Nucleus accumbens (tissue), 56 donors: Measurements from ENCODE around the gene TMEM51.

Source experiments
- DNase-seq, 56 donors: peaks; one replicate each; lab custom pipeline; 2025; lab: John Stamatoyannopoulos, UW

TMEM51 gene

GRCh38 chr1:15152318-15153183, 996 bp upstream of the TMEM51 start:
- peak in 52 of 56 donors; percentile 4 to 81 (median 54) for DNase-seq

GRCh38 chr1:15153842-15154479, 414 bp downstream of the TMEM51 start:
- peak in 24 of 56 donors; percentile 6 to 54 (median 18) for DNase-seq

GRCh38 chr1:15154480-15155036, 1.0 kb downstream of the TMEM51 start:
- peak in 1 of 56 donors; percentile 16 for DNase-seq

GRCh38 chr1:15155191-15155590, 1.6 kb downstream of the TMEM51 start:
- DNase-seq = no peak

GRCh38 chr1:15155888-15156741, 2.6 kb downstream of the TMEM51 start:
- DNase-seq = peak in 1 of 56 donors; percentile 2

- no peak for DNase-seq
Observed at GRCh38 chr1:15156807-15157380, 3.3 kb downstream of the TMEM51 start.

- no peak for DNase-seq
Observed at GRCh38 chr1:15157524-15158399, 4.2 kb downstream of the TMEM51 start.

- DNase-seq = no peak
Observed at GRCh38 chr1:15158506-15159165, 5.1 kb downstream of the TMEM51 start.

GRCh38 chr1:15159166-15159555, 5.6 kb downstream of the TMEM51 start:
- DNase-seq = no peak

GRCh38 chr1:15160626-15161025, 7.1 kb downstream of the TMEM51 start:
- DNase-seq = no peak

- DNase-seq = no peak
Observed at GRCh38 chr1:15167386-15167785, 13.8 kb downstream of the TMEM51 start.

DNA sequence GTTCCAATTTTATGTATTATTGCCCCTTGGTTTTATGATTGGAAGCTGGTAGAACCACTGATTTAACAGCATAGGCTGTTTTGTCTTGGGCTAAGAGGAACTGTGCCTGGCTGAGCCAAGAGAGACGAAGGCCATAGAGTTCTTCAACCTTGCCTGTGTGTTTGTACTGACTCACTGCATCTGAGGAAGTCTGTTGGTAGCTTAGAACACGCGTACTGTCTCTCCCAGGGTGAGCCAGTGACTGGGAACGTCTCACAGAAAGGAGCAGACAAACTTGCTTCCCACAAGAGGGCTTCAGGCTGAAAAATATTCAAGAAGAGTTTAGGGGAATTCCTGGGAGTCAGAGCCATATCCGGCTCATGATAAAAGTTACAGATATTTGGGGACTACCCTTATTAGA, 14.9 kb downstream of the TMEM51 start:
- no peak for DNase-seq

- no peak for DNase-seq
Observed at GRCh38 chr1:15170071-15170470, 16.5 kb downstream of the TMEM51 start.

GRCh38 chr1:15171271-15171908, 17.8 kb downstream of the TMEM51 start:
- DNase-seq = no peak

- no peak for DNase-seq
Observed at GRCh38 chr1:15172405-15173259, 19.1 kb downstream of the TMEM51 start.

DNA sequence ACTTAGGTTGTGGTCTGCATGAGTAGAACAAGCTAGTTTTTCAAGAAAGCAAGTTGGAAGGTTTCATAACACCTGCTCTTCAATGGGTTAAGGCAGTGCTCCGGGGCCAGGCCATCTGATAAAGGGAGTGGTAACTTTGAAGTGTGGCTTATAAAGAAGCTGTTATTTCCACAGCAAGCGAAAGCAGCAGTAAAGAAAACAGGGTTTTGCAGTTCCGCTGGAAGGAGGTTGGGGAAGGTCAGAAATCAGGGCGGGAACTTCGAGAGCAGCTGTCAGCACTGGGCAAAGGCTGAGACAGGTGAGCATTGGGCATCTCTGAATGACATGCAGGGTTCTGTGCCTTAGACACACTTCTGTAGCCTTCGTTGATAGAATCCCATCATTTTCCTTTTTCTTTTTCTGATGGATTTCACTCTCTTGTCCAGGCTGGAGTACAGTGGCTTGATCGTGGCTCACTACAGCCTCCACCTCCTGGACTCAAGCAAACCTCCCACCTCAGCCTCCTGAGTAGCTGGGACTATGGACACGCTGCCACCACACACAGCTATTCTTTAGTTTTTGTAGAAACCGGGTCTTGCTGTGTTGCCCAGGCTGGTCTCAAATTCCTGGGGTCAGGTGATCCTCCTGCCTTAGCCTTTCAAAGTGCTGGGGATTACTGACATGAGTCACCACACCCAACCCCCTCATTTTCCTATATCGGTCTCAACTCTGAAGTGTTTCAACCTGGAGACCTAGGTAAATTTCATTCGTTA, 20.5 kb downstream of the TMEM51 start:
- DNase-seq = no peak

DNA sequence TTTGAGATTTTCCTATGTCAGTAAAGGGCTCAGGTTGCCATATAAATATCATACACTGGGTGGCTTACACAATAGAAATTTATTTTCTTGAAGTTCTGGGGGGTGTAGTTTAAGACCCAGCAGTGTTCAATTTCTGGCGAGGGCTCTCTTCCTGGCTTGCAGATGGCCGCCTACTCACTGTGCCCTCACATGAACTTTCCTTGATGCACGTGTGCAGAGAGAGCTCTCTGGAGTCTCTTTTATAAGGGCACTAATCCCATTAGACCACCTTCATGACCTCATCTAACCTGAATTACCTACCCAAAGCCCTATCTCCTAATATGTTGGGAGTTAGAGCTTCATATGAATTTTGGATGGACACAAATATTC, 21.1 kb downstream of the TMEM51 start:
- no peak for DNase-seq
